ENCODE data around the gene TCAIM.

GRCh38 chr3:44421280-44421679 is 82.7 kb downstream of the TCAIM start:
- TF ChIP-seq, protein P1, sequence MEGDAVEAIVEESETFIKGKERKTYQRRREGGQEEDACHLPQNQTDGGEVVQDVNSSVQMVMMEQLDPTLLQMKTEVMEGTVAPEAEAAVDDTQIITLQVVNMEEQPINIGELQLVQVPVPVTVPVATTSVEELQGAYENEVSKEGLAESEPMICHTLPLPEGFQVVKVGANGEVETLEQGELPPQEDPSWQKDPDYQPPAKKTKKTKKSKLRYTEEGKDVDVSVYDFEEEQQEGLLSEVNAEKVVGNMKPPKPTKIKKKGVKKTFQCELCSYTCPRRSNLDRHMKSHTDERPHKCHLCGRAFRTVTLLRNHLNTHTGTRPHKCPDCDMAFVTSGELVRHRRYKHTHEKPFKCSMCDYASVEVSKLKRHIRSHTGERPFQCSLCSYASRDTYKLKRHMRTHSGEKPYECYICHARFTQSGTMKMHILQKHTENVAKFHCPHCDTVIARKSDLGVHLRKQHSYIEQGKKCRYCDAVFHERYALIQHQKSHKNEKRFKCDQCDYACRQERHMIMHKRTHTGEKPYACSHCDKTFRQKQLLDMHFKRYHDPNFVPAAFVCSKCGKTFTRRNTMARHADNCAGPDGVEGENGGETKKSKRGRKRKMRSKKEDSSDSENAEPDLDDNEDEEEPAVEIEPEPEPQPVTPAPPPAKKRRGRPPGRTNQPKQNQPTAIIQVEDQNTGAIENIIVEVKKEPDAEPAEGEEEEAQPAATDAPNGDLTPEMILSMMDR (IDR thresholded peaks at IDR 0.05): no peak
- TF ChIP-seq POLR2A (IDR thresholded peaks at IDR 0.05): no peak

Data from thyroid gland (tissue), 4 donors.